SJCRH30 (cell line): ENCODE results near the gene PPAN. TPM values are rescaled to one million over a fixed set of nuclear protein-coding genes. Genes with fewer than 3 reads are reported as not detected.

ENCODE experiments used
- DNase-seq, 2 experiments: peaks; one replicate each; pipeline ENCODE4 v3.0.0-alpha.2; 2015 to 2020
- H3K27ac ChIP-seq: fragments of 250-450 bp; sonication (Bioruptor Pico); 2 replicates; pipeline ENCODE4 v1.5.1; 2020; ENCODE audit warnings: mild to moderate bottlenecking, moderate library complexity
- H3K27me3 ChIP-seq: fragments of 250-450 bp; sonication (Bioruptor Pico); 2 replicates; pipeline ENCODE4 v1.5.1; 2020; ENCODE audit warnings: mild to moderate bottlenecking, moderate library complexity
- H3K36me3 ChIP-seq: fragments of 250-450 bp; sonication (Bioruptor Pico); 2 replicates; pipeline ENCODE4 v1.5.1; 2020; ENCODE audit warnings: mild to moderate bottlenecking, moderate library complexity
- H3K4me1 ChIP-seq: fragments of 250-450 bp; sonication (Bioruptor Pico); 2 replicates; pipeline ENCODE4 v1.5.1; 2020; ENCODE audit warnings: mild to moderate bottlenecking, moderate library complexity
- H3K4me3 ChIP-seq: fragments of 250-450 bp; sonication (Bioruptor Pico); 2 replicates; pipeline ENCODE4 v1.5.1; 2020; ENCODE audit warnings: mild to moderate bottlenecking, moderate library complexity
- H3K9me3 ChIP-seq: fragments of 250-450 bp; sonication (Bioruptor Pico); replicated peaks from 2 replicates; pipeline ENCODE4 v1.5.1; 2020; ENCODE audit warnings: mild to moderate bottlenecking, moderate library complexity
- total RNA-seq: library from RNA; depleted of rRNA; stranded (reverse); fragments of >200 nt; shearing (Covaris generic); gene quantifications from 2 replicates; pipeline ENCODE4 v1.2.3, GENCODE V29; 2014; rRNA removed

PPAN gene
- total RNA-seq, result 44.7 and 47.0 TPM in 2 replicates

- peak; percentile 99 for DNase-seq
- peaks cover 39% of the 10 kb centered on the region for H3K36me3 ChIP-seq
- no peaks in the 10 kb centered on the region for H3K27me3 ChIP-seq
- peak within 1 kb of the TSS; percentile 96 for H3K4me3 ChIP-seq
- H3K9me3 ChIP-seq, result no peaks in the 10 kb centered on the region
- 0 out of 2 replicates have a peak, but pooled peaks cover 3% of the 10 kb centered on the region for H3K4me1 ChIP-seq
- peak within 1 kb of the TSS; percentile 88 for H3K27ac ChIP-seq
Measured at GRCh38 chr19:10106100-10106936, at the start of gene PPAN. PPAN (plus strand) TSS chr19:10106362; CDS start chr19:10106395, 33 bp downstream.

DNA sequence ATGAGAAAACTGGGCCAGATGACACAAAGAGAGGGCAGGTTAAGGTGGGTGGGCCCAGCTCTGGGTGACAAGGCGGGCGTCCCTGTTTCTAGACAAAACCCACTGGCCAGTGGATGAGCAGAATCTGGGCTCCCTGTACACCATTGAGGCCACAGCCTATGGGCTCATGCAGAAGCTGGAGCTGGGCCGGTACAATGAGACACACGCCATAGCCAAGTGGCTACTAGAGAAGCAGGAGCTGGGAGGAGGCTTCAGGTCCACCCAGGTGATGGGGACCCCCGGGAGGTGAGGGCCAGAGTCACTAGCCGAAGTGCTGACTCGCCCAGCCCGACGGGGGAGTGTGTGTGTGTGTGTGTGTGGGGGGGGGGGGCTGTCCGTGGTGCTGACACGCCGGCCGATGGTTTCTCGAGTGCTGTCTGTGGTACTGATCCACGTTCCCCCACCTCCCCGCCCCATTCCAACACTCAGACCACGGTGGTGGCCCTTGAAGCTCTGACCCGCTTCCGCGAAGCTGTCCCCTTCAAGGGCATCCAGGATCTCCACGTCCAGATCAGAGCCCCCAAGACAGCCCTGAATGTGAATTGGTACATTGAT lies 44.3 kb upstream of the PPAN start:
- Histone ChIP-seq H3K36me3 (no peaks in the 10 kb centered on the region), H3K4me1 (no peaks in the 10 kb centered on the region), H3K27ac (no peak overlapping the region), H3K27me3 (no peaks in the 10 kb centered on the region), H3K4me3 (no peak overlapping the region), H3K9me3 (no peaks in the 10 kb centered on the region)
- peak in 1 of 2 experiments; percentile 16 for DNase-seq

DNA sequence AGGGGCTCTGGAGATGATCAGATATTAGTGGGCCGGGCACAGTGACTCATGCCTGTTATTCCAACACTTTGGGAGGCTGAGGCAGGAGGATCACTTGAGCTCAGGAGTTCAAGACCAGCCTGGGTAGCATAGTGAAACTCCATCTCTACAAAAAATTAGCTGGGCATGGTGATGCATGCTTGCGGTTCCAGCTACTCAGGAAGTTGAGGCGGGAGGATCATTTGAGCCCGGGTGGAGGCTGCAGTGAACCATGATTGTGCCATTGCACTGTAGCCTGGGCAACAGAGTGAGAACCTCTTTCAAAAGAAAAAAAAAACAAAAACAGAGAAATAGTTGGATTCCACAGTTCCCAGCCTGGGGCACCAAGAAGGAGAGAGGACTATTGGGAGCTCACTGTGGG lies 38.0 kb upstream of the PPAN start:
- Histone ChIP-seq H3K9me3 (no peaks in the 10 kb centered on the region), H3K4me3 (no peak overlapping the region), H3K36me3 (no peaks in the 10 kb centered on the region), H3K27me3 (no peaks in the 10 kb centered on the region), H3K4me1 (no peaks in the 10 kb centered on the region), H3K27ac (no peak overlapping the region)
- DNase-seq, result no peak

GRCh38 chr19:10069046-10069445 lies 37.1 kb upstream of the PPAN start:
- no peaks in the 10 kb centered on the region for H3K9me3 ChIP-seq
- no peak overlapping the region for H3K4me3 ChIP-seq
- no peak for DNase-seq
- no peaks in the 10 kb centered on the region for H3K4me1 ChIP-seq
- H3K36me3 ChIP-seq, result no peaks in the 10 kb centered on the region
- no peaks in the 10 kb centered on the region for H3K27me3 ChIP-seq
- no peak overlapping the region for H3K27ac ChIP-seq

DNA sequence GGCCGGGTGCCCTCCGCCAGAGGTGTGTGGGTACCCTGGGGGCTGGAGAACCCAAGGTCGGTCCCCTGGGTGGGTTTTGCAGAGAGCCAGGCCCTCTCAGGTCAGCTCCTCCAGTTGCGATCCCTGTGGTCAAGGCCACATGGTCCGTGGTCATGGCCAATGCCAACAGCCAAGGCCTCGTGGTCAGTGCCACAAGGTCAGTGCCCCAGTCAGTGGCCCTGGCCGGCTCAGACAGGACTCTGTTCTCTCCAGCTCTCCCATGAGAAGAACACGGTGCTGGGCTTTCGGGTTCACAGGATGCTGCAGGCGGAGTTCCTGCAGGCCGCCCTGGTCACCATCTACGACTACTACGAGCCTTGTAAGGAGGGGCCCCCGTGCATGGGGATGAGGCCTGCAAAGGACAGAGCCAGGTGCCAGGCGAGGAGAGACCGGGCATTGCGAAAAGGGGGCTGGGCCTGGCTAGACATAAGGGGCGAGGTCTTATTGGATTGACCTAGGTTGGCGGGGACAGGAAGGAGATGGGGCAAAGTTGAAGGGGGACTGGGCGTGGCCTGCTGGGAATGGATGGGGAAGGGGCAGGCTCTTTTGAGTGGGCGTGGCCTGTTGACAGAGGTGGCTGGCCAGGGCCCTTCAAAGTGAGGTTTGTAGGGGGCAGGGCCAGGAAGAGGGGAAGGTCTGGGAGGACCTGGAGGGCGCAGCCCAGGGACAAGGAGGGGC lies 35.3 kb upstream of the PPAN start:
- Histone ChIP-seq H3K27ac (no peak overlapping the region), H3K9me3 (no peaks in the 10 kb centered on the region), H3K4me1 (no peaks in the 10 kb centered on the region), H3K36me3 (no peaks in the 10 kb centered on the region), H3K4me3 (no peak overlapping the region), H3K27me3 (no peaks in the 10 kb centered on the region)
- no peak for DNase-seq

GRCh38 chr19:10074153-10074552 lies 32.0 kb upstream of the PPAN start:
- H3K27ac ChIP-seq, result no peak overlapping the region
- peak in 1 of 2 experiments; percentile 37 for DNase-seq
- no peaks in the 10 kb centered on the region for H3K9me3 ChIP-seq
- no peaks in the 10 kb centered on the region for H3K36me3 ChIP-seq
- no peaks in the 10 kb centered on the region for H3K4me1 ChIP-seq
- H3K4me3 ChIP-seq, result no peak overlapping the region
- no peaks in the 10 kb centered on the region for H3K27me3 ChIP-seq

DNA sequence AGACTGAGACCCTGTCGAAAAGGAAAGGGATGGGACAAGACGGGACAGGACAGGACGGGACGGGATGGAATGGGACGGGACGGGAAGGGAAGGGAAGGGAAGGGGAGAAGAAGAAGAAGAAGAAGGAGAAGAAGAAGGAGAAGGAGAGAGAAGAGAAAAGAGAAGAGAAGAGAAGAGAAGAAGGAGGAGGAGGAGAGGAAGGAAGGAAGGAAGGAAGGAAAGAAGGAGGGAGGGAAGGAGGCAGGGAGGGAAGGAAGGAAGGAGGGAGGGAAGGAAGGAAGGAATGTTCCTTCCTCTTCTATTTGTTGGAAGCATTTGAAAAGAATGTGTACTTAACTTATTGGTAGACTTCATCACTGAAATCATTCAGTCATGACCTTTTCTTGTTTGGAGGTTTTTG lies 29.6 kb upstream of the PPAN start:
- Histone ChIP-seq H3K27ac (no peak overlapping the region), H3K4me1 (no peaks in the 10 kb centered on the region), H3K9me3 (no peaks in the 10 kb centered on the region), H3K4me3 (no peak overlapping the region), H3K27me3 (no peaks in the 10 kb centered on the region), H3K36me3 (no peaks in the 10 kb centered on the region)
- no peak for DNase-seq

DNA sequence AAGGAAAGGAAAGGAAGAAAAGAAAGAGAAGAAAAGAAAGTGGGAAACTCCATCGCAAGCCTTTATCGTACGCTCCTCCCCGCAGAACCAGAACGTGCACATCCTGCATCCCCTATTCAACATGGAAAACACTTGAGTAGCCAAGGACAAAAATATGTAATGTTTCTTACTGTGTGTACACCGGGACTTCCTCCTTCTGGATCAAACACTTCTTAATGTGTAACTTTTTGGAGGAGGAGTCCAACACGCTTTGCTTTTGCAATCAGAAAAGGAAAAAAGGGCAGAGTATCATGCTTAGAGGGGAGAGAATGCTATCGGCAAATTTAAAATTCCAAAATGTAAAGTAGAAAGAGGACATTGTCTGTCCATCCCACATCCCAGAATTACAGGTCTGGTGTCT lies 27.8 kb upstream of the PPAN start:
- no peak for DNase-seq
- Histone ChIP-seq H3K9me3 (no peaks in the 10 kb centered on the region), H3K36me3 (no peaks in the 10 kb centered on the region), H3K4me1 (no peaks in the 10 kb centered on the region), H3K4me3 (no peak overlapping the region), H3K27ac (no peak overlapping the region), H3K27me3 (no peaks in the 10 kb centered on the region)

DNA sequence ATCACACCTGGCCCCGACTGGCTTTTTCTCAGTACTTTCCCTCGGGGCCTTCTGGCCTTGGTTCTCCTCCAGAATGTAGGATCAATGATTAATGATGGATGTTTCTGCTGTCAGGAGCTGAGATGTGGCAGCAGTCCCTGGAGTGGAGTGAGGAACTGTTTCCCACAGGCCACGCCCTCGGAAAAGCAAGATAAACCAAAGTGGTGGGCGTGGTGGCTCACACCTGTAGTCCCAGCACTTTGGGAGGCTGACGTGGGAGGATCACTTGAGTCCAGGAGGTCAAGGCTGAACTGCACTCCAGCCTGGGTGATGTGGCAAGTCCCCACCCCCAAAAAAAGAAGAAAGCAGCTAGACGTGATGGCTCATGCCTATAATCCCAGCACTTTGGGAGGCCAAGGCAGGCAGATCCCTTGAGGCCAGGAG lies 27.1 kb upstream of the PPAN start:
- no peaks in the 10 kb centered on the region for H3K27me3 ChIP-seq
- H3K36me3 ChIP-seq, result no peaks in the 10 kb centered on the region
- H3K4me3 ChIP-seq, result no peak overlapping the region
- no peak overlapping the region for H3K27ac ChIP-seq
- DNase-seq, result no peak
- no peaks in the 10 kb centered on the region for H3K4me1 ChIP-seq
- no peaks in the 10 kb centered on the region for H3K9me3 ChIP-seq

DNA sequence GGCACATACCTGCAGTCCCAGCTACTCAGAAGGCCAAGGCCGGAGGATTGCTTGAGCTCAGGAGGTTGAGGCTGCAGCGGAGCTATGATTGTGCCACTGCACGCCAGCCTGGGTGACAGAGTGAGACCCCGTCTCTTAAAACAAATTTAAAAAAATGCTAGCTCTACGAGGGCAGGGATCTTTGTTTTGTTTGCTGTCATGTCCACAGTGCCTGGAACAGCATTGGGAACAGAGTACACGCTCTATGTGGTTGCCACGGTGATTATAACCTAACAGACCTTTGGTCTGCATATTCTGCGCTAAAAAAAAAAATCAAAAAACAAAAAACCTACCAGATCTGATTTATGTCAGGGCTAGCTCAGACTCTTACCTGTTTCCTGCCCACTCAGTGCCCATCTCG lies 22.3 kb upstream of the PPAN start:
- H3K36me3 ChIP-seq, result no peaks in the 10 kb centered on the region
- H3K27ac ChIP-seq, result no peak overlapping the region
- H3K4me1 ChIP-seq, result no peaks in the 10 kb centered on the region
- no peak for DNase-seq
- no peaks in the 10 kb centered on the region for H3K9me3 ChIP-seq
- no peak overlapping the region for H3K4me3 ChIP-seq
- H3K27me3 ChIP-seq, result no peaks in the 10 kb centered on the region

DNA sequence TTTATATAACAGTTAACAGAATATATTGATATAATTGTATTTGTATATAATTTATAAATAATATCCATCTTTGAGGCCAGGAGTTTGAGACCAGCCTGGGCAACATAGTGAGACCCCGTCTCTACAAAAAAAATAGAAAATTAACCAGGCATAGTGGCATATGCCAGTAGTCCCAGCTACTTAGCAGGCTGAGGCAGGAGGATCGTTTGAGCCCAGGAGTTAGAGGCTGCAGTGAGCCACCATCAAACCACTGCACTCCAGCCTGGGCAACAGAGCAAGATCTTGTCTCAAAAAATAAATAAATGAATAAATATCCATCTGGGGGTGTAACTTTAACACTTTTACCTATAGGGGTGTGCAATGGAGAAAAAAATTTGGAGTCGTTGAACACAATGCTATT lies 21.4 kb upstream of the PPAN start:
- no peak overlapping the region for H3K4me3 ChIP-seq
- no peaks in the 10 kb centered on the region for H3K36me3 ChIP-seq
- no peak for DNase-seq
- no peak overlapping the region for H3K27ac ChIP-seq
- H3K27me3 ChIP-seq, result no peaks in the 10 kb centered on the region
- H3K4me1 ChIP-seq, result no peaks in the 10 kb centered on the region
- no peaks in the 10 kb centered on the region for H3K9me3 ChIP-seq

DNA sequence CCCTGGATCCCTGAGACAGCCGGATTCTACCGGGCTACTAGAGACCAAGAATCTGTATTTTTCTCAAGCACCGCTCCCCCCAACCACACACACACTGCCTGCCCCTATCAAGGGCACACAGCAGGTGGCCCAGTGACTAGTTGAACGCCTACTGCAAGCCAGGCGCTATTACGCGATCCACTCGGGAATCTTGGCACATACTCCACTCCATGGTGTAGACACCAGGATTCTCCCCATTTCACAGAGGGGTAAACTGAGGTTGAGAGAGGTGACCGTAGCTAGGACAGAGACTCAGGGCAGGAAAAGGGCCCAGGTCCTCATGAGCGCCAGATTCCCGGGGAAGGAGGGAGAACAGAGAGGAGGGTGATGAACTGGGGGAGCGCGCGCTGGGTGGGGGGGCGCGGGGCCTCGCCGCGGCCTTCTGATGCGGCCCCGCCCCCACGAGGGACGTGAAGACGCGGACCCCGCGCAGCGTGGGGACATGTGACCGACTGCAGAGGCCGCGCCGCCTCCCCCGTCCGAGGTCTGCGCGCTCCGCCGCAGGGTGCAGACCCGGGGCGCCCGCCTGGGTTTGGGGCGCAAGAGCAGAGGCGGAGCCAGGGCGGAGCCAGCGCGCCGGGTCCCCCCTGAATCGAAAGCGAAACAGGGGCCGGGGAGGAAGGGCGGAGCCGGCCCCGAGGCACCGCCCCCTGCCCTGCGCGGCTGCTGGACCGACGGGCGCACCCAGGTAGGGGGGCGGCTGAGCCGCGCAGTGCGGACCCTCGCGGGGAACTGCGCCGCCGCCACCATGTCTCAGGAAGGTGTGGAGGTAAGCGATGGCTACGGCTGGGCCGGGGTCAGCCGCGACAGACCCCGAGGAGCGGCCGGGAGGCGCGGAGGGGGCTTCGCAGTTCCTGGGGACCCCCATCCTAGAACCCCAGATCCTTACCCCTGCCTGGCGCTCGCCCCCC lies 20.2 kb upstream of the PPAN start, which contains the start of gene SHFL:
Gene SHFL (plus strand): TSS at position 677 of the 950 bp plus-strand sequence. CDS start 111 bp downstream, at position 788.
- DNase-seq, result no peak
- H3K36me3 ChIP-seq, result no peaks in the 10 kb centered on the region
- H3K27ac ChIP-seq, result no peak within 1 kb of the TSS
- no peaks in the 10 kb centered on the region for H3K9me3 ChIP-seq
- H3K4me3 ChIP-seq, result no peak within 1 kb of the TSS
- no peaks in the 10 kb centered on the region for H3K27me3 ChIP-seq
- no peaks in the 10 kb centered on the region for H3K4me1 ChIP-seq

GRCh38 chr19:10086591-10087192 lies 19.5 kb upstream of the PPAN start:
- Histone ChIP-seq H3K4me1 (no peaks in the 10 kb centered on the region), H3K36me3 (no peaks in the 10 kb centered on the region), H3K9me3 (no peaks in the 10 kb centered on the region), H3K27ac (no peak overlapping the region), H3K27me3 (no peaks in the 10 kb centered on the region), H3K4me3 (no peak overlapping the region)
- no peak for DNase-seq
